ENCODE results near the gene GLI1. TPM values are rescaled to one million over a fixed set of nuclear protein-coding genes. Genes with fewer than 3 reads are reported as not detected.

Gene GLI1
- total and polyA plus RNA-seq, 2 of the 13 experiments (the other 11 are each of a cell fraction or from before 2014, with no cell fraction given), result 0.09 to 0.20 TPM

GRCh38 chr12:57487597-57488401 lies 28.2 kb downstream of the GLI1 start, which contains the start of gene MARS1 (continued):
- TF ChIP-seq PAXIP1 (CRISPR knock-in tag; conservative IDR thresholded peaks at IDR 0.05) (peak; percentile 30; the same call in 1 of the 2 replicates), SMARCE1 (IDR thresholded peaks at IDR 0.05; ENCODE audit: borderline replicate concordance) (no peak), ZNF75D (CRISPR knock-in tag; IDR thresholded peaks at IDR 0.05; ENCODE audit: borderline replicate concordance) (no peak), ZNF160 (CRISPR knock-in tag; IDR thresholded peaks at IDR 0.05) (0 out of 2 replicates have a peak, but pooled peaks have one; percentile 54), SALL2 (CRISPR knock-in tag; IDR thresholded peaks at IDR 0.05) (no peak; the same call in 1 of the 2 replicates), SIX1 (CRISPR knock-in tag; IDR thresholded peaks at IDR 0.05; ENCODE audit: borderline replicate concordance) (0 out of 2 replicates have a peak, but pooled peaks have one; percentile 24), SP1 (IDR thresholded peaks at IDR 0.05) (no peak), SP1 (CRISPR knock-in tag; IDR thresholded peaks at IDR 0.05) (no peak), ISL2 (CRISPR knock-in tag; IDR thresholded peaks at IDR 0.05) (0 out of 2 replicates have a peak, but pooled peaks have one; percentile 13), ZFP90 (CRISPR knock-in tag; IDR thresholded peaks at IDR 0.05; ENCODE audit: borderline replicate concordance) (no peak), KDM2A (CRISPR knock-in tag; IDR thresholded peaks at IDR 0.05; ENCODE audit: borderline replicate concordance, low read depth) (peak; percentile 68; the same call in 1 of the 2 replicates), TFDP1 (CRISPR knock-in tag; IDR thresholded peaks at IDR 0.05; ENCODE audit: borderline replicate concordance) (peak; percentile 69; the same call in 1 of the 2 replicates), ZNF609 (CRISPR knock-in tag; IDR thresholded peaks at IDR 0.05; ENCODE audit: borderline replicate concordance) (no peak), TERF1 (CRISPR knock-in tag; IDR thresholded peaks at IDR 0.05) (no peak)

Measured in HepG2 (cell line).